H9 (cell line): ENCODE measurements around the gene ISG15. TPM values are rescaled to one million over a fixed set of nuclear protein-coding genes. Genes with fewer than 3 reads are reported as not detected.

ENCODE experiments used
- DNase-seq: peaks from one replicate; pipeline ENCODE4 v3.0.0-alpha.2; 2017
- H2AFZ ChIP-seq: one replicate; pipeline ENCODE4 v1.6.1; 2013; ENCODE audit warnings: mild to moderate bottlenecking, low read length, control low read depth, moderate library complexity
- H2AK5ac ChIP-seq: 2 replicates; pipeline ENCODE4 v1.6.1; 2013; ENCODE audit warnings: low read length, control low read depth, mixed read lengths; ENCODE audit not compliant: insufficient read length
- H2BK120ac ChIP-seq: one replicate; pipeline ENCODE4 v1.6.1; 2013; ENCODE audit warnings: low read depth, mild to moderate bottlenecking, low read length, control low read depth, inconsistent platforms; ENCODE audit not compliant: poor library complexity, severe bottlenecking
- H2BK12ac ChIP-seq: 2 replicates; pipeline ENCODE4 v1.6.1; 2013; ENCODE audit warnings: low read length, control low read depth, mixed read lengths, low read depth; ENCODE audit not compliant: insufficient read length
- H2BK15ac ChIP-seq: 2 replicates; pipeline ENCODE4 v1.6.1; 2013; ENCODE audit warnings: low read depth, low read length, control low read depth
- H2BK20ac ChIP-seq: one replicate; pipeline ENCODE4 v1.6.1; 2013; ENCODE audit warnings: low read depth, mild to moderate bottlenecking, low read length, control low read depth, inconsistent platforms; ENCODE audit not compliant: poor library complexity, severe bottlenecking
- H2BK5ac ChIP-seq: 2 replicates; pipeline ENCODE4 v1.6.1; 2013; ENCODE audit warnings: low read length, control low read depth, mixed read lengths; ENCODE audit not compliant: insufficient read length
- H3K14ac ChIP-seq: 2 replicates; pipeline ENCODE4 v1.6.1; 2013; ENCODE audit warnings: low read length, control low read depth; ENCODE audit not compliant: insufficient read depth
- H3K18ac ChIP-seq: 2 replicates; pipeline ENCODE4 v1.6.1; 2013; ENCODE audit warnings: low read depth, mild to moderate bottlenecking, mixed read lengths, low read length, control low read depth; ENCODE audit not compliant: insufficient read length
- H3K23ac ChIP-seq: 2 replicates; pipeline ENCODE4 v1.6.1; 2013; ENCODE audit warnings: low read length, control low read depth, mixed read lengths, low read depth; ENCODE audit not compliant: insufficient read length
- H3K23me2 ChIP-seq: 2 replicates; pipeline ENCODE4 v1.6.1; 2013; ENCODE audit warnings: low read depth, mild to moderate bottlenecking, mixed read lengths, low read length, control low read depth; ENCODE audit not compliant: insufficient read length, poor library complexity, severe bottlenecking
- H3K27ac ChIP-seq: 2 replicates; pipeline ENCODE4 v1.5.1; 2013; ENCODE audit warnings: low read length, control low read depth, mixed read lengths, low read depth; ENCODE audit not compliant: insufficient read length
- H3K27me3 ChIP-seq: 2 replicates; pipeline ENCODE4 v1.6.1; 2013; ENCODE audit warnings: low read length, control low read depth, inconsistent platforms; ENCODE audit not compliant: insufficient read depth
- H3K4ac ChIP-seq: 2 replicates; pipeline ENCODE4 v1.6.1; 2013; ENCODE audit warnings: low read depth, mild to moderate bottlenecking, control low read depth, inconsistent platforms, low read length, moderate library complexity
- H3K4me1 ChIP-seq: 2 replicates; pipeline ENCODE4 v1.6.1; 2013; ENCODE audit warnings: low read length, control low read depth, inconsistent platforms; ENCODE audit not compliant: insufficient read depth
- H3K4me2 ChIP-seq: 2 replicates; pipeline ENCODE4 v1.6.1; 2013; ENCODE audit warnings: low read length, control low read depth, mixed read lengths; ENCODE audit not compliant: insufficient read length, insufficient read depth
- H3K56ac ChIP-seq: 2 replicates; pipeline ENCODE4 v1.6.1; 2013; ENCODE audit warnings: low read depth, mild to moderate bottlenecking, mixed read lengths, low read length, control low read depth; ENCODE audit not compliant: insufficient read length
- H3K79me1 ChIP-seq: 2 replicates; pipeline ENCODE4 v1.6.1; 2013; ENCODE audit warnings: low read depth, mild to moderate bottlenecking, moderate library complexity, low read length, control low read depth, inconsistent platforms; ENCODE audit not compliant: insufficient read depth, poor library complexity, severe bottlenecking
- H3K79me2 ChIP-seq: 2 replicates; pipeline ENCODE4 v1.6.1; 2013; ENCODE audit warnings: low read length, control low read depth, inconsistent platforms; ENCODE audit not compliant: insufficient read depth
- H3K9ac ChIP-seq: 2 replicates; pipeline ENCODE4 v1.6.1; 2013; ENCODE audit warnings: low read length, control low read depth, mixed read lengths; ENCODE audit not compliant: insufficient read length; ENCODE audit errors: extremely low read depth
- H3K9me3 ChIP-seq: one replicate; pipeline ENCODE4 v1.6.1; 2013; ENCODE audit warnings: low read depth, low read length, inconsistent platforms; ENCODE audit not compliant: control insufficient read depth
- H3T11ph ChIP-seq: one replicate; pipeline ENCODE4 v1.6.1; 2013; ENCODE audit warnings: mild to moderate bottlenecking, low read length, control low read depth, inconsistent platforms
- H4K20me1 ChIP-seq: one replicate; pipeline ENCODE4 v1.6.1; 2013; ENCODE audit not compliant: control insufficient read depth, insufficient read length, insufficient read depth
- H4K5ac ChIP-seq: 2 replicates; pipeline ENCODE4 v1.6.1; 2013; ENCODE audit warnings: low read depth, mild to moderate bottlenecking, mixed read lengths, low read length, control low read depth; ENCODE audit not compliant: insufficient read length
- H4K8ac ChIP-seq: replicated peaks from 2 replicates; pipeline ENCODE4 v1.6.1; 2013; ENCODE audit warnings: low read length, control low read depth, mixed read lengths, low read depth; ENCODE audit not compliant: insufficient read length
- H4K91ac ChIP-seq: 2 replicates; pipeline ENCODE4 v1.6.1; 2013; ENCODE audit warnings: low read depth, mild to moderate bottlenecking, moderate library complexity, mixed read lengths, low read length, control low read depth; ENCODE audit not compliant: insufficient read length
- H3K27ac Mint-ChIP-seq, 3 experiments: 2 replicates in 2 of 3; 3 replicates in 1 of 3; pipeline ENCODE4 v1.8.0; 2020 to 2021; ENCODE audit warnings: mixed read lengths in 3 of 3, mild to moderate bottlenecking in 1 of 3, moderate library complexity in 1 of 3
- H3K27me3 Mint-ChIP-seq: 2 replicates; pipeline ENCODE4 v1.8.0; 2021; ENCODE audit warnings: low read depth, mild to moderate bottlenecking, moderate library complexity, mixed read lengths
- H3K36me3 Mint-ChIP-seq, 3 experiments: 2 replicates in 2 of 3; 3 replicates in 1 of 3; pipeline ENCODE4 v1.8.0; 2020 to 2021; ENCODE audit warnings: low read depth in 3 of 3, mixed read lengths in 3 of 3; ENCODE audit not compliant: insufficient read depth in 1 of 3
- H3K4me1 Mint-ChIP-seq, 2 experiments: 2 replicates each; pipeline ENCODE4 v1.8.0; 2020; ENCODE audit warnings: mixed read lengths in 2 of 2
- H3K4me3 Mint-ChIP-seq, 2 experiments: 2 replicates in 1 of 2; 3 replicates in 1 of 2; pipeline ENCODE4 v1.8.0; 2020 to 2021; ENCODE audit warnings: mild to moderate bottlenecking in 2 of 2, mixed read lengths in 2 of 2, moderate library complexity in 1 of 2
- H3K9me3 Mint-ChIP-seq, 2 experiments: 2 replicates in 1 of 2; 3 replicates in 1 of 2; pipeline ENCODE4 v1.8.0; 2020; ENCODE audit warnings: mild to moderate bottlenecking in 2 of 2, mixed read lengths in 2 of 2, moderate library complexity in 1 of 2
- WGBS: extraction: QIAGEN DNeasy Blood & Tissue Kit; methylation state at CpG from one replicate; pipeline ENCODE4 v1.1.7; 2013; ENCODE audit warnings: missing lambda C conversion rate, low lambda C conversion rate, mixed read lengths; ENCODE audit not compliant: insufficient read length; ENCODE audit errors: extremely low coverage; 5-methylcytosine and 5-hydroxymethylcytosine counted together
- total RNA-seq: library from RNA; stranded (reverse); gene quantifications from 2 replicates; pipeline ENCODE4 v1.2.1, GENCODE V29; 2021
- TF ChIP-seq, protein P1 (sequence below): fragments of 200-600 bp; sonication (generic); conservative IDR thresholded peaks from 3 replicates; pipeline ENCODE4 v1.8.0; 2021; ENCODE audit warnings: antibody characterized with exemption, mild to moderate bottlenecking

Gene ISG15
- total RNA-seq, 1 experiment from 2014 or later = 39.7 TPM

DNA sequence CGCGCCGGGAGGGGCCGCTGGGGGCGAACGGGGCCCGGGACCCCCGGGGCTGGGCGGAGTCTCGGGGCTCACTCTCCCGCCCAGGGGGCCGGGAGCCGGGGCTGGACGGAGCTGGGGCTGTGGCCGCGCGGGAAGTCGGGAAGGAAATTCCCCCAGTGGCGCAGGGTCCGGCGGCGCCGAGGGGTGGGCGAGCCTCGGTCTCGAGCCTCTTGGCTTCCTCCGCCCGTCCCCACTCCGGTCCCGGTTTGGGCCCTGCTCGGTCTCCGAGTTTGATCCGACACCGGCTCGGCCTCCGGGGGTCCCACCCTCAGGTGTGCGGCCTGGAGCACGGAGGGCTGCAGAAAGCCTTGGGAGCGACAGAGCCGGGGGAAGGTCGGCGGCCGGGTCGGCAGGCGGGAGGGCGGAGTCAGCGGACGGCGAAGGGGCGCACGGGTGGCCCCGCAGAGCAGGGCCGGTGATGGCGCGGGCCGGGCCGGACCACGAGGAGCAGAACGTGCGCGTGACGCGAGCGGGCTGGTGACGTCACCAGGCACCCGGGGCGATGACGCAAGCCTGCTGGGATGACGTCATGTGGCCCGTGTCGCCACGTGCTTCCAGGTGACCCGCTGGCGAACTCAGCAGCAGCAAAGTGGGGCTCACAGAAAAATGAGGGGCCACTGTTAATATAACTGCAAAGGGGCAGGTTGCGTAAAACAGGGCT lies 12.8 kb upstream of the ISG15 start:
- Histone ChIP-seq H4K91ac (no peak overlapping the region), H2BK120ac (no peak overlapping the region), H2AK5ac (no peak overlapping the region), H4K20me1 (no peaks in the 10 kb centered on the region), H3K56ac (no peak overlapping the region), H3K79me2 (no peaks in the 10 kb centered on the region), H3K27ac (no peak overlapping the region), H3K14ac (peak overlapping the region; percentile 80), H3K23ac (no peak overlapping the region), H3K4ac (no peak overlapping the region; the same call in 1 of the 2 replicates), H3K18ac (peak overlapping the region; percentile 55), H3K23me2 (peaks cover 20% of the 10 kb centered on the region), H3K9me3 (no peaks in the 10 kb centered on the region), H3T11ph (no peak overlapping the region), H4K8ac (no peak overlapping the region), H3K4me2 (peak overlapping the region; percentile 19), H3K9ac (no peak overlapping the region), H2BK15ac (no peak overlapping the region), H2BK20ac (no peak overlapping the region), H4K5ac (no peak overlapping the region), H3K27me3 (peaks cover 37% of the 10 kb centered on the region; the same call in 1 of the 2 replicates), H2BK12ac (no peak overlapping the region), H3K79me1 (no peaks in the 10 kb centered on the region), H2BK5ac (no peak overlapping the region), H3K4me1 (0 out of 2 replicates have a peak, but pooled peaks cover 1% of the 10 kb centered on the region), H2AFZ (no peak overlapping the region)
- Mint-ChIP-seq H3K4me1 (peaks cover 14 to 30% of the 10 kb centered on the region in 2 experiments), H3K36me3 (no peaks in the 10 kb centered on the region), H3K27ac (peak overlapping the region in 2 of 3 experiments; percentile 52 to 82; a peak in 3 of 7 replicates), H3K27me3 (peaks cover 78% of the 10 kb centered on the region), H3K4me3 (peak overlapping the region; percentile 49 to 84), H3K9me3 (no peaks in the 10 kb centered on the region)
- TF ChIP-seq, protein P1, sequence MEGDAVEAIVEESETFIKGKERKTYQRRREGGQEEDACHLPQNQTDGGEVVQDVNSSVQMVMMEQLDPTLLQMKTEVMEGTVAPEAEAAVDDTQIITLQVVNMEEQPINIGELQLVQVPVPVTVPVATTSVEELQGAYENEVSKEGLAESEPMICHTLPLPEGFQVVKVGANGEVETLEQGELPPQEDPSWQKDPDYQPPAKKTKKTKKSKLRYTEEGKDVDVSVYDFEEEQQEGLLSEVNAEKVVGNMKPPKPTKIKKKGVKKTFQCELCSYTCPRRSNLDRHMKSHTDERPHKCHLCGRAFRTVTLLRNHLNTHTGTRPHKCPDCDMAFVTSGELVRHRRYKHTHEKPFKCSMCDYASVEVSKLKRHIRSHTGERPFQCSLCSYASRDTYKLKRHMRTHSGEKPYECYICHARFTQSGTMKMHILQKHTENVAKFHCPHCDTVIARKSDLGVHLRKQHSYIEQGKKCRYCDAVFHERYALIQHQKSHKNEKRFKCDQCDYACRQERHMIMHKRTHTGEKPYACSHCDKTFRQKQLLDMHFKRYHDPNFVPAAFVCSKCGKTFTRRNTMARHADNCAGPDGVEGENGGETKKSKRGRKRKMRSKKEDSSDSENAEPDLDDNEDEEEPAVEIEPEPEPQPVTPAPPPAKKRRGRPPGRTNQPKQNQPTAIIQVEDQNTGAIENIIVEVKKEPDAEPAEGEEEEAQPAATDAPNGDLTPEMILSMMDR = no peak
- peak; percentile 78 for DNase-seq
- no CpG with 5 or more reads among the region's 75 CpGs for WGBS
